ENCODE measurements around the gene NDUFB5. TPM values are rescaled to one million over a fixed set of nuclear protein-coding genes. Genes with fewer than 3 reads are reported as not detected.

Gene NDUFB5
- total and polyA plus RNA-seq, 5 experiments from 2014 or later, result 55.6 to 94.5 (median 63.7) TPM

DNA sequence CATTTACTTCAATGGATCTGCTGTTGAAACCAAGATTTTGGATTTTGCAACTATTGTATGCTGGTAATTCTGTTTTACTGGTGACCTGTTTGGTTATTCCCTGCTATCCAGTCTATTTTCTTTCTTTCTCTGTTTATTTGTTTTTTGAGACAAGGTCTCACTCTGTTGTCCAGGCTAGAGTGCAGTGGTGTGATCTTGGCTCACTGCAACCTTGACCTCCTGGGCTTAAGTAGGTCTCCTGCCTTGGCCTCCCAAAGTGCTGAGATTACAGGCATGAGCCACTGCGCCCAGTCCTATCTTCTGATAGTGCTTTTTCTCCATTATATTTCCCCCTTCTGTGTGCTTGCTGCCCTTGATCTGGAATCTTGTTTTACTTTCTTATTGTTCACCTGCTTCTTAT lies 63.8 kb downstream of the NDUFB5 start:
- ATAC-seq (no peak), DNase-seq (no peak)
- POLR2A ChIA-PET, result no interaction called here
- Mint-ChIP-seq H3K36me3 (peaks cover 0 to 2% (median 2%) of the 10 kb centered on the region in 3 donors), H3K4me1 (peaks cover 2 to 32% (median 13%) of the 10 kb centered on the region in 4 donors), H3K4me3 (no peak overlapping the region), H3K27me3 (no peaks in the 10 kb centered on the region), H3K27ac (no peak overlapping the region), H3K9me3 (no peaks in the 10 kb centered on the region)

DNA sequence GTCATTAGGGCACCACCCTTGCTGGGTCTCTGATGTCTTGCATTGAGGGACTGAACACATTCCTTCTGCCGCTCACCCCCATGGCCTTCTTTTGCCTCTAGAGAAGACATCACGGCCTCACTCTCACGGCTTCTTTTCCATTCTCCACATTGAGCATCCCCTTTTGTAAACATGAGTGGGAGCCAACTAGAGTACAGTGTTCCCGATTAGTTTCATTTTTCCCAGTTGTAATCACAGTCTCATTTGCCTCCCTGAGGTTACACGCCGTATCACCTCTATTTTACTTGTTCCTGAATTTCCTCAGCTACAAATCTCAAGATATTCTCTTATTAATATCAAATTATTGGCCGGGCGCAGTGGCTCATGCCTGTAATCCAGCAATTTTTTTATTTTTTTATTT lies 65.7 kb downstream of the NDUFB5 start:
- Mint-ChIP-seq H3K27me3 (no peaks in the 10 kb centered on the region), H3K9me3 (no peaks in the 10 kb centered on the region), H3K27ac (no peak overlapping the region), H3K36me3 (peaks cover 0 to 3% (median 2%) of the 10 kb centered on the region in 3 donors), H3K4me1 (peaks cover 0 to 21% (median 6%) of the 10 kb centered on the region in 4 donors), H3K4me3 (no peak overlapping the region)
- ATAC-seq (no peak), DNase-seq (no peak)
- POLR2A ChIA-PET, result no interaction called here

DNA sequence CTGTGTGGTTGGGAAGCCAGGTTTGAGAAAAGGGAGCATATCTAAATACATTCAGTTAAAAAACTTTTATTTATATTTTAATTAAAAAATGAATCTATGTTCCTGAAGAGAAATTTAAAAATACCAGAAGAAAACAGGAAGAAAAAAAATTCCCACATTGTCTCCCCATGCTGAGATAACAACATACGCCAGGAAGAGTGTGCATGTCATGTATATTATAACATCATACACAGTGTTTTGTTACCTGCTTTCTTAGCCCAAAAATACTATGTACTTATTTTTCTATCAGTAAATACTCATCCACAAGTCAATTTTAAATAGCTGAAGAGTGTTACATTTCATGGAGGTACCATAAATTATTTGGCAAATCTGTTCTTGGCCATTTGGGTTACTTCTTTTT lies 66.7 kb downstream of the NDUFB5 start:
- H3K36me3 Mint-ChIP-seq, result peaks cover 0 to 5% (median 2%) of the 10 kb centered on the region in 3 donors
- no peaks in the 10 kb centered on the region for H3K9me3 Mint-ChIP-seq
- ATAC-seq, result no peak
- DNase-seq, result no peak
- H3K4me3 Mint-ChIP-seq, result no peak overlapping the region
- POLR2A ChIA-PET, result no interaction called here
- H3K27ac Mint-ChIP-seq, result no peak overlapping the region
- peaks cover 0 to 19% (median 7%) of the 10 kb centered on the region in 4 donors for H3K4me1 Mint-ChIP-seq
- H3K27me3 Mint-ChIP-seq, result no peaks in the 10 kb centered on the region

DNA sequence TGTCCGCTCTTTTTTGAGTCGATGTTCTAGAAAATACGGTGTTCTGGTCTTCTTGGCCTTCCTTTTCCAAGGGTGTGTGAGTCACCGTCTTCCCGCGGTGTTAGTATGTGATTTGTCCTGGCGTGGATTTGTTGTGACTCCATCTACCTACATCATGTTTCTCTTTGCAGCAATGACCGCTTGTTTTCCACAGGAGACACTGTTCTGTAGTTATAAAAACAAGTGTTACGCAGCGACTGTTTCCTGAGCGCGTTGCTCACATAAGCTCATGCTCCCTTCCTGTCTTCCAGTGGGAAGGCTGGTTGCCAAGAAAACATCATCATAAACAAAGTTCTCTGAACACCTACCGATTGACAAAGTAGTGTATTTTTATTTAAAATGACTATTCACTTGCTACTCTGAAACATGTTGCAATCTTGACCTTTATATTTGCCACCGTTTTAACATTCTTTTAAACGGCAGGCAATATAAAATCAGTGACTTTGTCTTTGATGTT lies 67.2 kb downstream of the NDUFB5 start:
- peaks cover 0 to 5% (median 2%) of the 10 kb centered on the region in 3 donors for H3K36me3 Mint-ChIP-seq
- DNase-seq (no peak), ATAC-seq (no peak)
- POLR2A ChIA-PET, result no interaction called here
- H3K4me1 Mint-ChIP-seq, result peaks cover 0 to 19% (median 9%) of the 10 kb centered on the region in 4 donors
- H3K27me3 Mint-ChIP-seq, result no peaks in the 10 kb centered on the region
- H3K27ac Mint-ChIP-seq, result no peak overlapping the region
- H3K9me3 Mint-ChIP-seq, result no peaks in the 10 kb centered on the region
- no peak overlapping the region for H3K4me3 Mint-ChIP-seq

DNA sequence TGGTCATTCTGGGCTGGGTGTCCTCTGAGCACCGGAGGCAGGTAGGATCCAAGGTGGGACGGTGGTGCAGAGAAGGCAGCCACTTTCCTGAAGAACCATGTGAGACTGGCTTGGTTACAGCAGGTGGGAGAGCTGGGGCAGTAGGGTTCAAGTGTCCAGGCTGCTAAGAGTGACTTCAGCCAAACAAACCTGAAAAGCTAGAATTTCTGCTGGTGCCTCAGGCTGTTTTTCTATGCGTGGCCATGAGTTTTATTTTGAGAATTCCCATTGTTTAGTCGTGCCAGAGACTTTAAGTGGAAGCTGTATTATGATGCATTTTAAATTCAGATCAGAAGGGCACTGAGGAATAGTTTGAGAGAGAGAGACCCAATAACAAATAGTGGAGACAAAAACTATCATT lies 68.3 kb downstream of the NDUFB5 start:
- Mint-ChIP-seq H3K9me3 (no peaks in the 10 kb centered on the region), H3K4me3 (no peak overlapping the region), H3K4me1 (peaks cover 0 to 19% (median 9%) of the 10 kb centered on the region in 4 donors), H3K27me3 (no peaks in the 10 kb centered on the region), H3K36me3 (peaks cover 0 to 5% (median 2%) of the 10 kb centered on the region in 3 donors), H3K27ac (peak overlapping the region in 1 of 10 donors; percentile 10)
- ATAC-seq (no peak), DNase-seq (no peak)
- POLR2A ChIA-PET, result no interaction called here

DNA sequence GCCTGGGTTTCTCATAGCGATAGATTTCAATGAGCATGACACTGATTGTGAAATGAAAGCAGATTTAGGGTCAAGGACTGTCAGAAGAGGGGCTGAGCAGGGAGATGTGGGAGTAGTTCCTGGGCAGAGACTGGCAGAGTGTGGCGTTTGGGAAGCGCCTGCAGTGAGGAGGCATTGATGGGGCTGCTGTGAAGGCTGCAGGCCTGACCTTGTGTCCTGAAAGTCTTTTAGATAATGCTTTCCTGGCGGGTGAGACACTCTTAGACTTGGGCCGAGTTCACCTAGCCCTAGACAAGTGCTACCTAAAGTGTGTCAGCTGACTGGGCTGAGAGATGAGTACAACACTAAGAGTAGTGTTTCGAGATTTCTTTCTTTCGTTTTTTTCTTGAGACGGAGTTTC lies 68.9 kb downstream of the NDUFB5 start:
- no peak for DNase-seq
- peaks cover 0 to 5% (median 2%) of the 10 kb centered on the region in 3 donors for H3K36me3 Mint-ChIP-seq
- no peaks in the 10 kb centered on the region for H3K9me3 Mint-ChIP-seq
- peak overlapping the region in 1 of 10 donors; percentile 46 for H3K27ac Mint-ChIP-seq
- POLR2A ChIA-PET, result no interaction called here
- H3K27me3 Mint-ChIP-seq, result no peaks in the 10 kb centered on the region
- H3K4me3 Mint-ChIP-seq, result no peak overlapping the region
- H3K4me1 Mint-ChIP-seq, result peaks cover 0 to 19% (median 8%) of the 10 kb centered on the region in 4 donors
- ATAC-seq, result no peak

DNA sequence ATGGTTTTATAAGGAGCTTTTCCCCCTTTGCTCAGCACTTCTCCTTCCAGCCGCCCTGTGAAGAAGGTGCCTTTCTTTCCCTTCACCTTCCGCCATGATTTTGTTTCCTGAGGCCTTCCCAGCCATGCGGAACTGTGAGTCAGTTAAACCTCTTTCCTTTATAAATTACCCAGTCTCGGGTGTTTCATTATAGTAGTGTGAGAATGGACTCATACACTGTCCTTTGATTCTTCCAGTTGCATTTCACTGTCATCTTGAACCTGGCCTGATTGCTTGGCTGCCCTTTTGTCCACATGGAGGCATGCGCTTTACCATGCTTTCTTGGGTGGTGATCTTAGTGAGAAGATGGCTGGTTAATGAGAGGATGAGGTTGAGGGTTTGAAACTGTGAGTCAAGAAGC lies 71.5 kb downstream of the NDUFB5 start:
- H3K27me3 Mint-ChIP-seq, result no peaks in the 10 kb centered on the region
- ATAC-seq (no peak), DNase-seq (no peak)
- no peak overlapping the region for H3K4me3 Mint-ChIP-seq
- peaks cover 0 to 3% (median 0%) of the 10 kb centered on the region in 3 donors for H3K36me3 Mint-ChIP-seq
- POLR2A ChIA-PET, result no interaction called here
- H3K27ac Mint-ChIP-seq, result no peak overlapping the region
- H3K9me3 Mint-ChIP-seq, result no peaks in the 10 kb centered on the region
- peaks cover 0 to 13% (median 5%) of the 10 kb centered on the region in 4 donors for H3K4me1 Mint-ChIP-seq

Other genes starting within 250 kb of the NDUFB5 start
- gene GNB4, start 153.3 kb upstream of the NDUFB5 start, total RNA-seq, result 1 to 10 TPM; 1.0 to 1.3 TPM
- gene GNB4, start 153.3 kb upstream of the NDUFB5 start, polyA plus RNA-seq, result under 1 TPM in 2 of 3 donors, not detected in 1; 0.05 to 0.27 TPM
- 10 to 100 TPM; 63.2 to 65.0 TPM for gene ACTL6A, start 41.9 kb upstream of the NDUFB5 start, total RNA-seq
- 10 to 100 TPM; 38.0 to 57.3 (median 40.5) TPM for gene ACTL6A, start 41.9 kb upstream of the NDUFB5 start, polyA plus RNA-seq
- gene MRPL47, start 156 bp upstream of the NDUFB5 start, total RNA-seq, result 10 to 100 TPM; 23.6 to 24.1 TPM
- 10 to 100 TPM; 47.1 to 51.4 (median 48.8) TPM for gene MRPL47, start 156 bp upstream of the NDUFB5 start, polyA plus RNA-seq
- gene USP13, start 48.2 kb downstream of the NDUFB5 start, total RNA-seq, result 1 to 10 TPM; 6.9 to 10.0 TPM
- 10 to 100 TPM in 1 of 3 donors, 1 to 10 TPM in 2; 3.7 to 12.0 (median 9.1) TPM for gene USP13, start 48.2 kb downstream of the NDUFB5 start, polyA plus RNA-seq